Measurements from ENCODE around the gene TSHZ1. TPM values are rescaled to one million over a fixed set of nuclear protein-coding genes. Genes with fewer than 3 reads are reported as not detected.
A peak's percentile ranks its signal among the peaks of the same experiment; 100 is the strongest.

TSHZ1 gene
- total and polyA plus RNA-seq, 4 experiments from 2014 or later, result 0.84 to 32.0 (median 18.3) TPM

DNA sequence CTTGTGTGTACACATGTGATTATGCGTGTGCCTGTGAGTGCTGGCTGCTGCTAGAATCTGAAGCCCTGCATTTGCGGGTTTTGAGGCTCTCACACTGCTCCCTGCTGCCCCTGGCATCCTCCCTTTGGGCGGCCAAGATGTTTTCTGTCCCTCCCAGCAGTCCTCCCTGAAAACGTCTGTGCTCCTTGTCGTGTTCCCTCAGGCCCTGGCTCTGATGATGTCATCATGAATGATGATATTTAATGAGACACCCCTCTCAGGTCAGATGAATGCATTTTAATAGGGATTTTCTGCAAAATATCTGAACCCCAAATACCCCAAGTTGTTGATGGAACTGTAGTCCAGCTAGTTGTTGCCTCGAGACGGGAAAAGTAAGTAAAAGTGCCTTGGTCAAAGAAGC lies 73.1 kb downstream of the TSHZ1 start:
- intact Hi-C loops (cut with micrococcal nuclease), result no loop called here
- ChIA-PET CTCF (ENCODE audit: partially characterized antibody) (no interaction called here), POLR2A (ENCODE audit: partially characterized antibody) (no interaction called here)
- Mint-ChIP-seq H3K4me3 (no peak overlapping the region), H3K9me3 (peaks cover 0 to 4% (median 0%) of the 10 kb centered on the region in 8 donors), H3K36me3 (peaks cover 35 to 49% of the 10 kb centered on the region in 2 donors), H3K27me3 (no peaks in the 10 kb centered on the region), H3K4me1 (peaks cover 15 to 27% (median 23%) of the 10 kb centered on the region in 4 donors), H3K27ac (peak overlapping the region in 1 of 7 donors; percentile 4)
- peaks cover 19% of the 10 kb centered on the region for H3K36me3 ChIP-seq (ENCODE audit: insufficient read depth, low read length)
- no peak overlapping the region for H3K27ac ChIP-seq (ENCODE audit: low read depth, low read length)
- H3K4me1 ChIP-seq (ENCODE audit: insufficient read depth, low read length), result no peaks in the 10 kb centered on the region
- H3K4me3 ChIP-seq (ENCODE audit: low read length in 2 of 2), result no peak overlapping the region
- no peaks in the 10 kb centered on the region for H3K9me3 ChIP-seq (ENCODE audit: control insufficient read depth in 1 of 2, low read length in 2 of 2)
- no peaks in the 10 kb centered on the region for H3K27me3 ChIP-seq (ENCODE audit: insufficient read depth, low read length)
- no peak for DNase-seq

DNA sequence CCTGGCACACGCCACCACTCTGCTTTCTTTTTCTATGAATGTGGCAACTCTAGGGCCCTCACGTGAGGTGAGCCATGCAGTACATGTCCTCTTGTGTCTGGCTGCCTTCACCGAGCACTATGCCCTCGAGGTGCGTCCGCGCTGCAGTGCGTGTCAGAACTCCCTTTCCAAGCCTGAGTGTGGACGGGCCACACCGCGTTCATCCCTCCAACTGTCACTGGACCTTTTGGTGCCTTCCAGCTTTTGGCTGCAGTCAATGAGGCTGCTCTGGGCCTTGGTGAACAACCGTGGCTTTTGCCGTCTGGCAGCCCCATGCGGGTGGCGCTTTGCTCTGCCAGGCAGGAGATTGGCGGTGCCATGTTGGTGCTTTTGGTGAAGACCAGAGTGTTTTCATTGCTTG lies 74.0 kb downstream of the TSHZ1 start:
- ChIA-PET POLR2A (ENCODE audit: partially characterized antibody) (no interaction called here), CTCF (ENCODE audit: partially characterized antibody) (interaction anchor here (1.1 kb wide), 1 partner anchor 15 kb away, joined by 4 read pairs; no protein-coding TSS in a partner anchor)
- H3K4me1 Mint-ChIP-seq, result peaks cover 11 to 21% (median 16%) of the 10 kb centered on the region in 4 donors
- Histone ChIP-seq H3K27ac (ENCODE audit: low read depth, low read length) (no peak overlapping the region), H3K36me3 (ENCODE audit: insufficient read depth, low read length) (peaks cover 19% of the 10 kb centered on the region), H3K4me1 (ENCODE audit: insufficient read depth, low read length) (no peaks in the 10 kb centered on the region), H3K4me3 (ENCODE audit: low read length in 2 of 2) (no peak overlapping the region), H3K27me3 (ENCODE audit: insufficient read depth, low read length) (no peaks in the 10 kb centered on the region), H3K9me3 (ENCODE audit: control insufficient read depth in 1 of 2, low read length in 2 of 2) (no peaks in the 10 kb centered on the region)
- no peak overlapping the region for H3K4me3 Mint-ChIP-seq
- no peak overlapping the region for H3K27ac Mint-ChIP-seq
- H3K36me3 Mint-ChIP-seq, result peaks cover 37 to 51% of the 10 kb centered on the region in 2 donors
- no peak for DNase-seq
- H3K9me3 Mint-ChIP-seq, result peaks cover 0 to 4% (median 0%) of the 10 kb centered on the region in 8 donors
- intact Hi-C loops (cut with micrococcal nuclease), result no loop called here
- H3K27me3 Mint-ChIP-seq, result no peaks in the 10 kb centered on the region

DNA sequence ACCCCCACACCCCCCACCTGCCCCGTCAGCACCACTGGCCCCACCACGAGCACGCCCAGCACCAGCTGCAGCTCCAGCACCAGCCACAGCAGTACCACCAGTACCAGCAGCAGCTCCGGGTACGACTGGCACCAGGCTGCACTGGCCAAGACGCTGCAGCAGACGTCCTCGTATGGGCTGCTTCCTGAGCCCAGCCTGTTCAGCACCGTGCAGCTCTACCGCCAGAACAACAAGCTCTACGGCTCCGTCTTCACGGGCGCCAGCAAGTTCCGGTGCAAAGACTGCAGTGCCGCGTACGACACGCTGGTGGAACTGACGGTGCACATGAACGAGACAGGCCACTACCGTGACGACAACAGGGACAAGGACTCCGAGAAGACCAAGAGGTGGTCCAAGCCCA lies 75.3 kb downstream of the TSHZ1 start:
- intact Hi-C loops (cut with micrococcal nuclease), result no loop called here
- Histone ChIP-seq H3K27me3 (ENCODE audit: insufficient read depth, low read length) (no peaks in the 10 kb centered on the region), H3K9me3 (ENCODE audit: control insufficient read depth in 1 of 2, low read length in 2 of 2) (no peaks in the 10 kb centered on the region), H3K36me3 (ENCODE audit: insufficient read depth, low read length) (peaks cover 19% of the 10 kb centered on the region), H3K4me3 (ENCODE audit: low read length in 2 of 2) (no peak overlapping the region), H3K27ac (ENCODE audit: low read depth, low read length) (no peak overlapping the region), H3K4me1 (ENCODE audit: insufficient read depth, low read length) (no peaks in the 10 kb centered on the region)
- no peak for DNase-seq
- H3K27ac Mint-ChIP-seq, result no peak overlapping the region
- H3K4me1 Mint-ChIP-seq, result peaks cover 4 to 7% (median 7%) of the 10 kb centered on the region in 4 donors
- POLR2A ChIA-PET (ENCODE audit: partially characterized antibody), result no interaction called here
- H3K27me3 Mint-ChIP-seq, result no peaks in the 10 kb centered on the region
- peaks cover 0 to 4% (median 0%) of the 10 kb centered on the region in 8 donors for H3K9me3 Mint-ChIP-seq
- peaks cover 38 to 54% of the 10 kb centered on the region in 2 donors for H3K36me3 Mint-ChIP-seq
- CTCF ChIA-PET (ENCODE audit: partially characterized antibody), result interaction anchor here (1.1 to 1.4 kb wide), 2 partner anchors 13 to 17 kb away, joined by 3 to 4 read pairs; no protein-coding TSS in a partner anchor
- no peak overlapping the region for H3K4me3 Mint-ChIP-seq

DNA sequence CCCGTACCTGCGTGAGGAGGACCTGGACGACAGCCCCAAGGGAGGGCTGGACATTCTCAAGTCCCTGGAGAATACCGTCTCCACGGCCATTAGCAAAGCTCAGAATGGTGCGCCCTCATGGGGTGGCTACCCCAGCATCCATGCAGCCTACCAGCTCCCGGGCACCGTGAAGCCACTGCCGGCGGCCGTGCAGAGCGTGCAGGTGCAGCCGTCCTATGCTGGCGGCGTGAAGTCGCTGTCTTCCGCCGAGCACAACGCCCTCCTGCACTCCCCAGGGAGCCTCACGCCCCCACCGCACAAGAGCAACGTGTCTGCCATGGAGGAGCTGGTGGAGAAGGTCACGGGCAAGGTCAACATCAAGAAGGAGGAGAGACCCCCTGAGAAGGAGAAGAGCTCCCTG lies 76.4 kb downstream of the TSHZ1 start:
- Histone ChIP-seq H3K4me3 (ENCODE audit: low read length in 2 of 2) (no peak overlapping the region), H3K4me1 (ENCODE audit: insufficient read depth, low read length) (no peaks in the 10 kb centered on the region), H3K9me3 (ENCODE audit: control insufficient read depth in 1 of 2, low read length in 2 of 2) (no peaks in the 10 kb centered on the region), H3K27ac (ENCODE audit: low read depth, low read length) (no peak overlapping the region), H3K36me3 (ENCODE audit: insufficient read depth, low read length) (peaks cover 19% of the 10 kb centered on the region), H3K27me3 (ENCODE audit: insufficient read depth, low read length) (no peaks in the 10 kb centered on the region)
- H3K4me1 Mint-ChIP-seq, result peaks cover 0 to 6% (median 6%) of the 10 kb centered on the region in 4 donors
- H3K4me3 Mint-ChIP-seq, result no peak overlapping the region
- H3K36me3 Mint-ChIP-seq, result peaks cover 38 to 53% of the 10 kb centered on the region in 2 donors
- H3K27ac Mint-ChIP-seq, result peak overlapping the region in 1 of 7 donors; percentile 77
- peaks cover 0 to 4% (median 0%) of the 10 kb centered on the region in 8 donors for H3K9me3 Mint-ChIP-seq
- no peak for DNase-seq
- H3K27me3 Mint-ChIP-seq, result no peaks in the 10 kb centered on the region
- ChIA-PET CTCF (ENCODE audit: partially characterized antibody) (no interaction called here), POLR2A (ENCODE audit: partially characterized antibody) (no interaction called here)
- intact Hi-C loops (cut with micrococcal nuclease), result no loop called here

DNA sequence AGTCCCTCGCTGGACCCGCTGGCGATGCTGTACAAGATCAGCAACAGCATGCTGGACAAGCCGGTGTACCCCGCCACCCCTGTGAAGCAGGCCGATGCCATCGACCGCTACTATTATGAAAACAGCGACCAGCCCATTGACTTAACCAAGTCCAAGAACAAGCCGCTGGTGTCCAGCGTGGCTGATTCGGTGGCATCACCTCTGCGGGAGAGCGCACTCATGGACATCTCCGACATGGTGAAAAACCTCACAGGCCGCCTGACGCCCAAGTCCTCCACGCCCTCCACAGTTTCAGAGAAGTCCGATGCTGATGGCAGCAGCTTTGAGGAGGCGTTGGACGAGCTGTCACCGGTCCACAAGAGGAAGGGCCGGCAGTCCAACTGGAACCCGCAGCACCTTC lies 77.1 kb downstream of the TSHZ1 start:
- intact Hi-C loops (cut with micrococcal nuclease), result no loop called here
- Histone ChIP-seq H3K4me3 (ENCODE audit: low read length in 2 of 2) (no peak overlapping the region), H3K27ac (ENCODE audit: low read depth, low read length) (no peak overlapping the region), H3K27me3 (ENCODE audit: insufficient read depth, low read length) (no peaks in the 10 kb centered on the region), H3K4me1 (ENCODE audit: insufficient read depth, low read length) (no peaks in the 10 kb centered on the region), H3K36me3 (ENCODE audit: insufficient read depth, low read length) (peaks cover 19% of the 10 kb centered on the region), H3K9me3 (ENCODE audit: control insufficient read depth in 1 of 2, low read length in 2 of 2) (no peaks in the 10 kb centered on the region)
- ChIA-PET POLR2A (ENCODE audit: partially characterized antibody) (no interaction called here), CTCF (ENCODE audit: partially characterized antibody) (no interaction called here)
- peaks cover 38 to 49% of the 10 kb centered on the region in 2 donors for H3K36me3 Mint-ChIP-seq
- H3K4me1 Mint-ChIP-seq, result peaks cover 0 to 6% (median 4%) of the 10 kb centered on the region in 4 donors
- no peaks in the 10 kb centered on the region for H3K27me3 Mint-ChIP-seq
- peaks cover 0 to 4% (median 0%) of the 10 kb centered on the region in 8 donors for H3K9me3 Mint-ChIP-seq
- no peak overlapping the region for H3K27ac Mint-ChIP-seq
- DNase-seq, result no peak
- H3K4me3 Mint-ChIP-seq, result no peak overlapping the region

DNA sequence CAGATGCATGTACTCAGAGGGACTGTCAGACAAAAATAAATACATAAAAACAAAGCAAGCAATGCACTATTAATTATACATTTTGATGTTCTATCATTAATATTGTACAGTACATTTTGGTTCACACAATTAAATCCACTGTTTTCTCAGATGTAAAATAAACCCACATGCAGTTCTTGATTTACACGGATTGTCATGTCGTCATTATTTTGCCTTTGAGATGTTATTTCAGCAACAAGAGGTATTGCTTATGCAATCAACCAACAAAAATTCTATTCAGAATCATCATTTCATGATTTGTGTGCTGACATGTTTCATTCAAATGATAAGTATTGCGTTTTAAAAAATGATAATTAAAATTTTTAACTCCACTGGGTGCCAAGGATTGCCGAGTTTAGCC lies 79.2 kb downstream of the TSHZ1 start:
- DNase-seq, result no peak
- Histone ChIP-seq H3K4me3 (ENCODE audit: low read length in 2 of 2) (no peak overlapping the region), H3K27ac (ENCODE audit: low read depth, low read length) (no peak overlapping the region), H3K4me1 (ENCODE audit: insufficient read depth, low read length) (no peaks in the 10 kb centered on the region), H3K27me3 (ENCODE audit: insufficient read depth, low read length) (no peaks in the 10 kb centered on the region), H3K36me3 (ENCODE audit: insufficient read depth, low read length) (peaks cover 19% of the 10 kb centered on the region), H3K9me3 (ENCODE audit: control insufficient read depth in 1 of 2, low read length in 2 of 2) (no peaks in the 10 kb centered on the region)
- ChIA-PET CTCF (ENCODE audit: partially characterized antibody) (no interaction called here), POLR2A (ENCODE audit: partially characterized antibody) (no interaction called here)
- H3K27me3 Mint-ChIP-seq, result no peaks in the 10 kb centered on the region
- H3K4me1 Mint-ChIP-seq, result peaks cover 0 to 4% (median under 1%) of the 10 kb centered on the region in 4 donors
- intact Hi-C loops (cut with micrococcal nuclease), result no loop called here
- H3K27ac Mint-ChIP-seq, result no peak overlapping the region
- H3K9me3 Mint-ChIP-seq, result peaks cover 0 to 4% (median 0%) of the 10 kb centered on the region in 8 donors
- no peak overlapping the region for H3K4me3 Mint-ChIP-seq
- peaks cover 30 to 41% of the 10 kb centered on the region in 2 donors for H3K36me3 Mint-ChIP-seq

DNA sequence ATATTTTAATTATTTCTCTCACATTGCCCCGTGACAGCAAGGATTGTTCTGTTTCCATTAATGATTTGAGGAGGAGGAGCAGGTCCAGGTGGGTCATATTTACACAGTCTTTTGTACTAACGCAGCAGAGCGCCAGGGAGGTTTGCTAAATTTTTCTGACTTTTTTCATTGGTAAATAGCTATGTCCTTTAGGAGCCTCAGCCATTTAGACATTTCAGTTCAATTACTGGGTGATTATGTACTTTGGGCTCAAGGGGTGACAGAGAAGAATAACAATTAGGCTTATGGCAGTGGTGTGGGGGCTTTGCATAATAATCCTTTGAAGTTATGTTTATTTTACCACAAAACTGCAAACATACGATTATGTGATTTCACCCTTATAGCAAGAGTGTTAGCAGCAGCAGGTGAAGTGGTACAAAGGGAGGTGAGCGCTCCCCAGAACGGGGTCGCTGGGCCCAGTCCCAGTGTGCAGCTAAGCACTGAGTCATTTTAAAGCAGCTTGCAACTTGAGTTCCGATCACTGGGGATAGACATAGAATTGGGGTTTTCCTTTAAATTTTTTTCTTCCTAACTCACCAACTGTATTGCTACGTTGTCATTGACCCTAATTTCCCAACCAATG lies 80.3 kb downstream of the TSHZ1 start:
- H3K27me3 ChIP-seq (ENCODE audit: insufficient read depth, low read length), result no peaks in the 10 kb centered on the region
- Mint-ChIP-seq H3K27me3 (no peaks in the 10 kb centered on the region), H3K9me3 (peaks cover 0 to 4% (median 0%) of the 10 kb centered on the region in 8 donors), H3K4me1 (peaks cover 0 to 4% (median under 1%) of the 10 kb centered on the region in 4 donors), H3K4me3 (no peak overlapping the region), H3K27ac (peak overlapping the region in 1 of 7 donors; percentile 21), H3K36me3 (peaks cover 22 to 32% of the 10 kb centered on the region in 2 donors)
- no peak for DNase-seq
- no peaks in the 10 kb centered on the region for H3K9me3 ChIP-seq (ENCODE audit: control insufficient read depth in 1 of 2, low read length in 2 of 2)
- no peak overlapping the region for H3K4me3 ChIP-seq (ENCODE audit: low read length in 2 of 2)
- H3K4me1 ChIP-seq (ENCODE audit: insufficient read depth, low read length), result no peaks in the 10 kb centered on the region
- H3K36me3 ChIP-seq (ENCODE audit: insufficient read depth, low read length), result peaks cover 13% of the 10 kb centered on the region
- intact Hi-C loops (cut with micrococcal nuclease), result no loop called here
- POLR2A ChIA-PET (ENCODE audit: partially characterized antibody), result no interaction called here
- CTCF ChIA-PET (ENCODE audit: partially characterized antibody), result interaction anchor here (0.6 kb wide), 1 partner anchor 80 kb away, joined by 3 read pairs; the partner anchor contains the start of gene TSHZ1
- H3K27ac ChIP-seq (ENCODE audit: low read depth, low read length), result no peak overlapping the region
